OCI-LY7 (cell line): ENCODE data around the gene LHX3.

ENCODE experiments used
- EZH2phosphoT487 ChIP-seq: fragments of 200-600 bp; sonication (generic); IDR thresholded peaks from 2 replicates; pipeline ENCODE4 v1.6.1; 2018; ENCODE audit warnings: low read depth, borderline replicate concordance, mild to moderate bottlenecking, mixed run types, antibody characterized with exemption, low read length, moderate library complexity, mixed read lengths
- TF ChIP-seq, protein P1 (sequence below): fragments of 200-600 bp; sonication (generic); conservative IDR thresholded peaks from 2 replicates; pipeline ENCODE4 v1.5.1; 2014; ENCODE audit warnings: mild to moderate bottlenecking, antibody characterized with exemption, low read length, moderate library complexity, mixed read lengths

DNA sequence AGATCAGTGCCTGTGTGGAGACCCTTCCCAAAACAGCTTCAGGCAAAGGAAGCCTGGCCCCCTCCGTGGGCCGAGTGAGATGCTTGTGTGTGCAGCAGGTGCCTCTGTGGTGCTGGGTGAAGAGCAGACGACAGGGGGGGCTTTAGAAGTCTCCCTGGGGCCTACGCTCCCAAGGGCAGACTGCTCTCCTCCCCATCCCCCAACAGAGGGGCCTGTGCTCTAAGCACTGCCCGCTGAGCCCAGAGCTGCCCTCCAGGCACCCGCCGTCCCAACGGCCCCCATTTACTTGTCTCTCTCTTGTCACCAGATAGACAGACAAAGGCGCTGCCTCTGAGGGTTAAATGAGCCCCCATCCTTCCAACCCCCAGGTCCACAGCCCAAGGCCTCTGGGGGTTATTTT, 2.7 kb upstream of the LHX3 start:
- TF ChIP-seq, protein P1, sequence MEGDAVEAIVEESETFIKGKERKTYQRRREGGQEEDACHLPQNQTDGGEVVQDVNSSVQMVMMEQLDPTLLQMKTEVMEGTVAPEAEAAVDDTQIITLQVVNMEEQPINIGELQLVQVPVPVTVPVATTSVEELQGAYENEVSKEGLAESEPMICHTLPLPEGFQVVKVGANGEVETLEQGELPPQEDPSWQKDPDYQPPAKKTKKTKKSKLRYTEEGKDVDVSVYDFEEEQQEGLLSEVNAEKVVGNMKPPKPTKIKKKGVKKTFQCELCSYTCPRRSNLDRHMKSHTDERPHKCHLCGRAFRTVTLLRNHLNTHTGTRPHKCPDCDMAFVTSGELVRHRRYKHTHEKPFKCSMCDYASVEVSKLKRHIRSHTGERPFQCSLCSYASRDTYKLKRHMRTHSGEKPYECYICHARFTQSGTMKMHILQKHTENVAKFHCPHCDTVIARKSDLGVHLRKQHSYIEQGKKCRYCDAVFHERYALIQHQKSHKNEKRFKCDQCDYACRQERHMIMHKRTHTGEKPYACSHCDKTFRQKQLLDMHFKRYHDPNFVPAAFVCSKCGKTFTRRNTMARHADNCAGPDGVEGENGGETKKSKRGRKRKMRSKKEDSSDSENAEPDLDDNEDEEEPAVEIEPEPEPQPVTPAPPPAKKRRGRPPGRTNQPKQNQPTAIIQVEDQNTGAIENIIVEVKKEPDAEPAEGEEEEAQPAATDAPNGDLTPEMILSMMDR: no peak
- TF ChIP-seq EZH2phosphoT487: no peak
